ENCODE results near the gene HOXD4. TPM values are rescaled to one million over a fixed set of nuclear protein-coding genes. Genes with fewer than 3 reads are reported as not detected.

Gene HOXD4
- total RNA-seq, 1 experiment from 2014 or later: 1.2 TPM

DNA sequence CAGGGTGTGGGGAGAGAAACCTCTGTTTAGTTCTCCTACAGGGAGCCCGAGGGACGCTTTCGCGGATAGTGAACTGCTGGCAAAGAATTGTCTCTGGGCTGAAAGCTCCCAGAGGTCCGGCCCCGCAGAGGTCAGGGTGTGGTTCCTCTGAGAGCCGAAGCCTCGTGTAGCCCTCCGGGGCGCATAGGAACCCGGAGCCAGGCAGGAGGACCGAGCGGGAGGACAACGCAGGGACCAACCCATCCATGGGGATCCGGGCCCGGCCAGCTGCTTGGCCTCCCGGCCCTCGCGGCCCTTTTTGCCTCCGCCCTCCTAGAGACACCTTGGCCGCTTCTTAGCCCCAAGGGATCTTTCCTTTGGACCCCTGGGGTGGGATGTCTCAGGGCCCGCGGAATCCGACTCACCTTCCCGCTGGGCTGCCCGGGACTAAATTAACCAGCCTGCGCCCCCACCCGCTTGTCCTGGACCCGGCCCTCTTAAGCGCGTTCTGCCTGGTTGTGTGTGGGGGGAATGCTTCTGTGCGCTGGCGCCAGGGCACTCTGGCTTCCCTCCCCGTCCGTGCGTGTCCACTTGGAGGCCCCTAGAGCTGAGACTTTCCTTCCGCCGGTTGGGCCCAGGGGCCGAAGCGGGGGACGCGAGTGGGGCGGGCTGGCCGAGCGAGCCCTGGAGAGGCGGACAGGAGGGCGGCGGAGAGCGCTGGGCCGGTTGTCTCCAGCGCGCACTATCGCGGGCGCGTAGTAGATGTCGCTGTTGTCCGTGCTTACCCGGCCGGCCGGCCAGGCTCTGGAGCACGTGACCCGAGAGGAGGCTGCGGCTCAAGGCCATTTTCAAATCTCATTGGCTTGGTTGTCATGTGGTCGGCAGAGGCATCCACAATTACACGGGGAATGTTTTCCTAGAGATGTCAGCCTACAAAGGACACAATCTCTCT is 35.2 kb upstream of the HOXD4 start, which contains the start of gene HOXD10:
Gene HOXD10, plus strand, starts transcription at position 896 of the 931 bp plus-strand sequence. CDS start 56 bp downstream, outside the sequence.
- Histone ChIP-seq H3K4me3 (ENCODE audit: low read depth, low read length) (peak within 1 kb of the TSS; percentile 19; the same call in 1 of the 2 replicates), H3K36me3 (ENCODE audit: control insufficient read depth, insufficient read depth, low read length) (no peaks in the 10 kb centered on the region), H3K27me3 (replicated peaks; ENCODE audit: control insufficient read depth, insufficient read depth, low read length) (peaks cover 8% of the 10 kb centered on the region), H3K4me1 (no peaks in the 10 kb centered on the region), H3K9me3 (no peaks in the 10 kb centered on the region)
- POLR2A ChIA-PET: no interaction called here
- DNase-seq: peak; percentile 79 to 81
- no peak within 1 kb of the TSS for H3K27ac Mint-ChIP-seq (ENCODE audit: unreplicated experiment)
- no peaks in the 10 kb centered on the region for H3K9me3 Mint-ChIP-seq (ENCODE audit: unreplicated experiment)
- peaks cover 65% of the 10 kb centered on the region for H3K27me3 Mint-ChIP-seq (ENCODE audit: insufficient read depth, unreplicated experiment)
- H3K36me3 Mint-ChIP-seq (ENCODE audit: insufficient read depth, unreplicated experiment): no peaks in the 10 kb centered on the region
- H3K4me3 Mint-ChIP-seq (ENCODE audit: unreplicated experiment): peak within 1 kb of the TSS; percentile 61
- intact Hi-C loops (cut with micrococcal nuclease; ENCODE audit: unreplicated experiment): no loop called here
- no peaks in the 10 kb centered on the region for H3K4me1 Mint-ChIP-seq (ENCODE audit: low read depth, unreplicated experiment)
- CTCF ChIA-PET: no interaction called here
- no TSS peak for BruUV-seq (replicated peaks)
- TF ChIP-seq CTCF (IDR thresholded peaks at IDR 0.05; ENCODE audit: insufficient read depth in 1 of 2, low read depth in 1 of 2, low read length in 1 of 2, severe bottlenecking in 1 of 2, unreplicated experiment in 1 of 2): peak; percentile 43 to 49

GRCh38 chr2:176117162-176117822 is 34.1 kb upstream of the HOXD4 start:
- TF ChIP-seq CTCF (IDR thresholded peaks at IDR 0.05; ENCODE audit: insufficient read depth in 1 of 2, low read depth in 1 of 2, low read length in 1 of 2, severe bottlenecking in 1 of 2, unreplicated experiment in 1 of 2): no peak
- Histone ChIP-seq H3K36me3 (ENCODE audit: control insufficient read depth, insufficient read depth, low read length) (no peaks in the 10 kb centered on the region), H3K27me3 (replicated peaks; ENCODE audit: control insufficient read depth, insufficient read depth, low read length) (peaks cover 10% of the 10 kb centered on the region), H3K4me3 (ENCODE audit: low read depth, low read length) (no peak overlapping the region), H3K4me1 (no peaks in the 10 kb centered on the region), H3K9me3 (no peaks in the 10 kb centered on the region)
- Mint-ChIP-seq H3K36me3 (ENCODE audit: insufficient read depth, unreplicated experiment) (no peaks in the 10 kb centered on the region), H3K4me1 (ENCODE audit: low read depth, unreplicated experiment) (no peaks in the 10 kb centered on the region), H3K4me3 (ENCODE audit: unreplicated experiment) (peak overlapping the region; percentile 61), H3K9me3 (ENCODE audit: unreplicated experiment) (no peaks in the 10 kb centered on the region), H3K27me3 (ENCODE audit: insufficient read depth, unreplicated experiment) (peaks cover 65% of the 10 kb centered on the region), H3K27ac (ENCODE audit: unreplicated experiment) (no peak overlapping the region)
- no TSS peak for BruUV-seq (replicated peaks)
- DNase-seq: no peak
- POLR2A ChIA-PET: no interaction called here
- intact Hi-C loops (cut with micrococcal nuclease; ENCODE audit: unreplicated experiment): no loop called here
- CTCF ChIA-PET: no interaction called here

GRCh38 chr2:176117823-176118371 is 33.5 kb upstream of the HOXD4 start:
- ChIA-PET CTCF (no interaction called here), POLR2A (no interaction called here)
- Mint-ChIP-seq H3K36me3 (ENCODE audit: insufficient read depth, unreplicated experiment) (no peaks in the 10 kb centered on the region), H3K9me3 (ENCODE audit: unreplicated experiment) (no peaks in the 10 kb centered on the region), H3K4me3 (ENCODE audit: unreplicated experiment) (no peak overlapping the region), H3K27ac (ENCODE audit: unreplicated experiment) (no peak overlapping the region), H3K4me1 (ENCODE audit: low read depth, unreplicated experiment) (no peaks in the 10 kb centered on the region), H3K27me3 (ENCODE audit: insufficient read depth, unreplicated experiment) (peaks cover 64% of the 10 kb centered on the region)
- peaks cover 8% of the 10 kb centered on the region for H3K27me3 ChIP-seq (replicated peaks; ENCODE audit: control insufficient read depth, insufficient read depth, low read length)
- peaks cover 3% of the 10 kb centered on the region; the same call in 1 of the 2 replicates for H3K4me1 ChIP-seq
- no peak overlapping the region for H3K4me3 ChIP-seq (ENCODE audit: low read depth, low read length)
- TF ChIP-seq CTCF (IDR thresholded peaks at IDR 0.05; ENCODE audit: insufficient read depth in 1 of 2, low read depth in 1 of 2, low read length in 1 of 2, severe bottlenecking in 1 of 2, unreplicated experiment in 1 of 2): no peak
- no peaks in the 10 kb centered on the region for H3K36me3 ChIP-seq (ENCODE audit: control insufficient read depth, insufficient read depth, low read length)
- no peak for DNase-seq
- no peaks in the 10 kb centered on the region for H3K9me3 ChIP-seq
- intact Hi-C loops (cut with micrococcal nuclease; ENCODE audit: unreplicated experiment): no loop called here
- BruUV-seq (replicated peaks): no TSS peak
